Endothelial cell of umbilical vein (primary cell): ENCODE data around the gene EMX1. TPM values are rescaled to one million over a fixed set of nuclear protein-coding genes. Genes with fewer than 3 reads are reported as not detected.

ENCODE experiments used
- BruUV-seq: library from RNA; stranded (reverse); fragments of 400-500 nt; replicated peaks from 2 replicates; lab custom pipeline; 2021; lab: Mats Ljungman, UMichigan
- CTCF ChIA-PET: fragments of 300-600, 350-600 bp; sonication (Branson Sonifier 250); formaldehyde crosslinking; loops from one replicate; lab custom pipeline; 2021; ENCODE audit warnings: antibody characterized with exemption, inconsistent platforms; lab: Charles Lee
- POLR2A ChIA-PET: fragments of 300-600, 350-600 bp; sonication (Branson Sonifier 250); formaldehyde crosslinking; loops from one replicate; lab custom pipeline; 2021; ENCODE audit warnings: antibody characterized with exemption, inconsistent platforms; lab: Charles Lee
- DNase-seq: peaks from one replicate; pipeline ENCODE4 v3.0.0-alpha.2; 2011; ENCODE audit warnings: low read depth, low spot score
- FAIRE-seq: peaks from 2 replicates; lab custom pipeline; 2011; peaks lifted over from hg19 to GRCh38; lab: Jason Lieb, UNC
- H2AFZ ChIP-seq: 2 replicates; pipeline ENCODE4 v1.6.0; 2012; ENCODE audit warnings: low read depth, low read length, control low read depth, inconsistent platforms
- H3K27ac ChIP-seq: 2 replicates; pipeline ENCODE4 v1.5.1; 2011; ENCODE audit warnings: low read depth, mild to moderate bottlenecking, control low read depth, low read length, moderate library complexity; ENCODE audit not compliant: insufficient read depth
- H3K27me3 ChIP-seq, 2 experiments: 2 replicates each; pipeline versions ENCODE4 v1.6.0 to v1.6.1; 2011; ENCODE audit warnings: low read length in 2 of 2, mixed read lengths in 1 of 2; ENCODE audit not compliant: control insufficient read depth in 2 of 2, insufficient read depth in 2 of 2
- H3K36me3 ChIP-seq, 2 experiments: 2 replicates in 1 of 2; 3 replicates in 1 of 2; pipeline ENCODE4 v1.5.1; 2011; ENCODE audit warnings: low read length in 2 of 2, mild to moderate bottlenecking in 1 of 2, moderate library complexity in 1 of 2; ENCODE audit not compliant: control insufficient read depth in 2 of 2, insufficient read depth in 2 of 2; ENCODE audit errors: extremely low read depth in 1 of 2
- H3K4me1 ChIP-seq: 3 replicates; pipeline ENCODE4 v1.5.1; 2011; ENCODE audit warnings: mild to moderate bottlenecking, low read length; ENCODE audit not compliant: control insufficient read depth, insufficient read depth; ENCODE audit errors: extremely low read depth
- H3K4me2 ChIP-seq: 2 replicates; pipeline ENCODE4 v1.6.1; 2011; ENCODE audit warnings: low read length, control low read depth, mixed read lengths; ENCODE audit not compliant: insufficient read depth
- H3K4me3 ChIP-seq, 3 experiments: fragments of 200-600 bp in 1 of 3; sonication (generic), shearing (Covaris generic) in 1 of 3; replicated peaks in 1 of 3; 2 replicates each; pipeline ENCODE4 v1.5.1; 2011 to 2016; ENCODE audit warnings: control low read depth in 3 of 3, low read length in 3 of 3, mild to moderate bottlenecking in 2 of 3, inconsistent platforms in 1 of 3, low read depth in 1 of 3, moderate library complexity in 1 of 3; ENCODE audit not compliant: insufficient read depth in 1 of 3
- H3K79me2 ChIP-seq: 2 replicates; pipeline ENCODE4 v1.6.0; 2012; ENCODE audit warnings: low read length, inconsistent platforms; ENCODE audit not compliant: control insufficient read depth, insufficient read depth
- H3K9ac ChIP-seq: replicated peaks from 2 replicates; pipeline ENCODE3; 2011; ENCODE audit warnings: low read length, control low read depth; ENCODE audit not compliant: insufficient read depth; ENCODE audit errors: extremely low read depth
- H3K9me1 ChIP-seq: replicated peaks from 3 replicates; pipeline ENCODE4 v1.6.0; 2011; ENCODE audit warnings: mild to moderate bottlenecking, low read length; ENCODE audit not compliant: control insufficient read depth, insufficient read depth; ENCODE audit errors: extremely low read depth
- H3K9me3 ChIP-seq: replicated peaks from 2 replicates; pipeline ENCODE4 v1.5.1; 2012; ENCODE audit warnings: low read length, inconsistent platforms; ENCODE audit not compliant: control insufficient read depth, insufficient read depth
- H4K20me1 ChIP-seq: replicated peaks from 2 replicates; pipeline ENCODE3; 2011; ENCODE audit warnings: mild to moderate bottlenecking, low read length; ENCODE audit not compliant: control insufficient read depth, insufficient read depth; ENCODE audit errors: extremely low read depth
- CTCF ChIP-seq, 2 donors: IDR thresholded peaks; 1 replicate in 1 of 2; 2 replicates in 1 of 2; pipeline ENCODE4 v1.5.1; 2011; ENCODE audit warnings: low read length in 2 of 2, mild to moderate bottlenecking in 2 of 2, moderate library complexity in 2 of 2, control low read depth in 1 of 2, inconsistent platforms in 1 of 2, low read depth in 1 of 2; ENCODE audit not compliant: insufficient read depth in 1 of 2; ENCODE audit errors: extremely low read depth in 1 of 2
- EZH2 ChIP-seq: IDR thresholded peaks from 2 replicates; pipeline ENCODE4 v1.6.1; 2012; ENCODE audit warnings: borderline replicate concordance, low read depth, mild to moderate bottlenecking, moderate library complexity, low read length, inconsistent platforms; ENCODE audit not compliant: severe bottlenecking
- FOS ChIP-seq: IDR thresholded peaks from 2 replicates; pipeline ENCODE4 v1.6.1; 2011; ENCODE audit warnings: mild to moderate bottlenecking, low read length, moderate library complexity, borderline replicate concordance; ENCODE audit not compliant: insufficient read depth
- GATA2 ChIP-seq: IDR thresholded peaks from 2 replicates; pipeline ENCODE4 v1.7.0; 2011; ENCODE audit warnings: low read depth, mild to moderate bottlenecking, moderate library complexity, mixed read lengths, low read length; ENCODE audit not compliant: insufficient read length, insufficient read depth
- JUN ChIP-seq: IDR thresholded peaks from 2 replicates; pipeline ENCODE4 v1.6.1; 2011; ENCODE audit warnings: borderline replicate concordance, low read depth; ENCODE audit not compliant: insufficient read length, insufficient read depth
- MAX ChIP-seq: IDR thresholded peaks from 2 replicates; pipeline ENCODE4 v1.6.1; 2011; ENCODE audit not compliant: insufficient read depth, insufficient read length
- MYC ChIP-seq: IDR thresholded peaks from one replicate; pipeline ENCODE4 v1.6.1; 2011; ENCODE audit warnings: mild to moderate bottlenecking, low read depth, low read length
- POLR2A ChIP-seq: IDR thresholded peaks from 2 replicates; pipeline ENCODE4 v1.6.1; 2012; ENCODE audit warnings: low read depth, mild to moderate bottlenecking, control low read depth, low read length
- POLR2AphosphoS5 ChIP-seq: IDR thresholded peaks from 2 replicates; pipeline ENCODE4 v1.6.1; 2012; ENCODE audit warnings: low read depth, mild to moderate bottlenecking, control low read depth, low read length, moderate library complexity; ENCODE audit not compliant: insufficient read depth
- dilution Hi-C: fragments of 300-500 bp; cut with MboI; formaldehyde crosslinking; loops from one replicate; pipeline ENCODE4 v1.15.0; 2019; ENCODE audit warnings: low sequenced_read_pairs; ENCODE audit not compliant: extremely low pct_ligation_motif_present
- intact Hi-C: fragments of 100-400 bp; cut with micrococcal nuclease; formaldehyde crosslinking; loops from one replicate; pipeline ENCODE4 v1.10.0; 2022
- polyA plus RNA-seq, 4 experiments: library from polyadenylated mRNA; depleted of rRNA in 3 of 4; stranded (reverse) in 3 of 4; unstranded in 1 of 4; fragments of >200 nt; gene quantifications; 2 replicates each; pipeline versions ENCODE4 v1.2.1 to v1.2.3, GENCODE V29; 2011 to 2012; ENCODE audit warnings: missing spikeins in 1 of 4
- total RNA-seq: library from RNA; stranded (reverse); gene quantifications from 2 replicates; pipeline ENCODE4 v1.2.3, GENCODE V29; 2021

Gene EMX1
- total and polyA plus RNA-seq, 2 donors (not counting 3 experiments of a cell fraction or from before 2014, with no cell fraction given) = not detected

- Histone ChIP-seq H4K20me1 (no peaks in the 10 kb centered on the region), H3K9me3 (no peaks in the 10 kb centered on the region), H3K36me3 (no peaks in the 10 kb centered on the region), H2AFZ (no peak overlapping the region), H3K9me1 (no peaks in the 10 kb centered on the region), H3K4me1 (no peaks in the 10 kb centered on the region), H3K4me3 (no peak overlapping the region), H3K9ac (no peak overlapping the region), H3K27ac (no peak overlapping the region), H3K27me3 (no peaks in the 10 kb centered on the region), H3K4me2 (no peak overlapping the region), H3K79me2 (no peaks in the 10 kb centered on the region)
- DNase-seq (peak; percentile 12), FAIRE-seq (no peak)
- no TSS peak for BruUV-seq
- POLR2A ChIA-PET = no interaction called here
- intact Hi-C loops = no loop called here
- dilution Hi-C loops = no loop called here
- TF ChIP-seq GATA2 = no peak
- no peak for TF ChIP-seq MAX
- no peak for TF ChIP-seq MYC
- TF ChIP-seq POLR2AphosphoS5 = no peak
- no peak for TF ChIP-seq CTCF (IDR thresholded peaks at IDR 0.05; ENCODE audit: extremely low read depth in 1 of 2, insufficient read depth in 1 of 2, low read depth in 1 of 2, low read length in 2 of 2)
- no peak for TF ChIP-seq JUN
- no peak for TF ChIP-seq EZH2
- no peak for TF ChIP-seq FOS
- TF ChIP-seq POLR2A = no peak
- CTCF ChIA-PET = no interaction called here
Observed at GRCh38 chr2:72955228-72956049, 38.1 kb downstream of the EMX1 start.
